GM21381 (cell line): ENCODE results near the gene USP53.
A peak's percentile ranks its signal among the peaks of the same experiment; 100 is the strongest.
"Not testable (repeated sequence)": the region's sequence is repeated elsewhere in the genome, so short reads cannot be mapped to it uniquely, and the experiment has no call there.

ENCODE experiments used
- ATAC-seq: cut with Tn5 transposase; IDR thresholded peaks from one replicate; pipeline ENCODE4 v1.9.1; 2021; ENCODE audit warnings: mild to moderate bottlenecking, moderate library complexity; ENCODE audit not compliant: unreplicated experiment

Gene USP53

GRCh38 chr4:119310826-119311225 lies 98.3 kb downstream of the USP53 start:
- no peak for ATAC-seq

- ATAC-seq = no peak
Measured at GRCh38 chr4:119313237-119313636, 100.7 kb downstream of the USP53 start.

GRCh38 chr4:119314356-119314755 lies 101.8 kb downstream of the USP53 start:
- peak; percentile 65 for ATAC-seq

- ATAC-seq = no peak
Measured at GRCh38 chr4:119315036-119315435, 102.5 kb downstream of the USP53 start.

- no peak for ATAC-seq
Measured at GRCh38 chr4:119317990-119318389, 105.5 kb downstream of the USP53 start.

- ATAC-seq = no peak
Measured at GRCh38 chr4:119321921-119322687, 109.6 kb downstream of the USP53 start, which contains the start of gene FABP2. TSS of gene FABP2 (minus strand) at chr4:119322138. CDS start at chr4:119322102, 36 bp downstream.

- ATAC-seq = no peak
Measured at GRCh38 chr4:119328695-119329094, 116.2 kb downstream of the USP53 start.

- ATAC-seq = no peak
Measured at GRCh38 chr4:119329835-119330620, 117.5 kb downstream of the USP53 start.

- ATAC-seq = not testable (repeated sequence)
Measured at GRCh38 chr4:119336332-119336979, 123.9 kb downstream of the USP53 start.

- no peak for ATAC-seq
Measured at GRCh38 chr4:119337010-119337409, 124.5 kb downstream of the USP53 start.

GRCh38 chr4:119339895-119340294 lies 127.4 kb downstream of the USP53 start:
- ATAC-seq = not testable (repeated sequence)

GRCh38 chr4:119343293-119343692 lies 130.8 kb downstream of the USP53 start:
- ATAC-seq = not testable (repeated sequence)
